Uterus (tissue), 2 donors: ENCODE measurements around the gene DIS3L.
"Not testable (repeated sequence)": the region's sequence is repeated elsewhere in the genome, so short reads cannot be mapped to it uniquely, and the experiment has no call there.

ENCODE experiments used
- CTCF ChIP-seq, 4 experiments: fragments of 200-600 bp in 2 of 4; fragments of 450-650 bp in 2 of 4; sonication (generic) in 2 of 4; IDR thresholded peaks; one replicate each; pipeline ENCODE4 v1.5.1; 2016 to 2019; ENCODE audit warnings: antibody characterized with exemption in 4 of 4, mild to moderate bottlenecking in 2 of 4, moderate library complexity in 1 of 4
- POLR2A ChIP-seq, 2 donors: fragments of 450-650 bp; IDR thresholded peaks; one replicate each; pipeline ENCODE4 v1.6.1; 2016; ENCODE audit warnings: antibody characterized with exemption in 2 of 2, mild to moderate bottlenecking in 1 of 2, moderate library complexity in 1 of 2

GRCh38 chr15:66361745-66362460 is 68.5 kb downstream of the DIS3L start:
- TF ChIP-seq CTCF, POLR2A (IDR thresholded peaks at IDR 0.05): not testable (repeated sequence)
